ENCODE data around the gene TCEANC. TPM values are rescaled to one million over a fixed set of nuclear protein-coding genes. Genes with fewer than 3 reads are reported as not detected.

Gene TCEANC, protein sequence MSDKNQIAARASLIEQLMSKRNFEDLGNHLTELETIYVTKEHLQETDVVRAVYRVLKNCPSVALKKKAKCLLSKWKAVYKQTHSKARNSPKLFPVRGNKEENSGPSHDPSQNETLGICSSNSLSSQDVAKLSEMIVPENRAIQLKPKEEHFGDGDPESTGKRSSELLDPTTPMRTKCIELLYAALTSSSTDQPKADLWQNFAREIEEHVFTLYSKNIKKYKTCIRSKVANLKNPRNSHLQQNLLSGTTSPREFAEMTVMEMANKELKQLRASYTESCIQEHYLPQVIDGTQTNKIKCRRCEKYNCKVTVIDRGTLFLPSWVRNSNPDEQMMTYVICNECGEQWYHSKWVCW
- total RNA-seq: 2.6 and 2.9 TPM in 2 replicates

DNA sequence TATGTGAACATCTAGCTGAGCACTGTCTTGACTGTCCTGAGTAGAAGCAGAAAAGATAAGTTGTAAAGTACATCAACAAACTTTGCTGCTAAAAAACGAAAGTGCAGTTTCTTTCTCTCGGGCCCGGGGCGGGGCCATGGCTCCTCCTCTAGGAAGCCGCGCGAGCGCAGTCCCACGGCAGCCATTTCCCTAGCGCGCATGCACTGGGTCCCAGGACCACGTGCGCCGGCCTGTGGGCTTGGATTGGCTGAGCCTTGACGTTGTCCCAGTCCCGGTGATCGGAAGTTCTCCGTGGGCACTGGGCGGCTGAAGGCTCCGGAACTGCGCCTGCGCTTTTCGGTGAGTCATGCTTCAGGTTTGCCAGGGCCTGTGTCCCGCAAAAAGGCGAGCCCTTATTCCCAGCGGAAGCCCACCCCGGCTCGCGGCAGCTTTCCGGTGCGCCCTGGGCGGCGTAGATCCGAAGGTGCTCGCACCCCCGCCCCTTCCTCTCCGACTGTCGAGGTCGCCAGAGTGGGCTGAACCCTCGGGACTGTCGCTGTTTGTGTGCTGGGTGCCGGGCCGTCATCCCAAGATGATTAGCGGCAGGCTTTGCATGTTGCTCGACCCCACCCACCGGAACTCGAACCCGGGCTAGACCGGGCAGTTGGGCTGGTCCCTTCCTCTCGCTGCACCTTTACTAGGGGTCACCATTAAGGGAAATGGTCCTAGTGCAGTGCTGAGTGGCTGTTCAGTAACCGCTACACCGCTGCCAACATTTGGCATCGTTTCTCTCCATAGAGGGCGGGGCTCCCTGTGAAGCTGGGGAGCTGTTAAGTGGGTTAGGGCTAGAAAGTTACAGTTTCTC is at the start of gene TCEANC:
TCEANC (plus strand) TSS at position 292 of the 844 bp plus-strand sequence. CDS start 9,368 bp downstream, outside the sequence.

DNA sequence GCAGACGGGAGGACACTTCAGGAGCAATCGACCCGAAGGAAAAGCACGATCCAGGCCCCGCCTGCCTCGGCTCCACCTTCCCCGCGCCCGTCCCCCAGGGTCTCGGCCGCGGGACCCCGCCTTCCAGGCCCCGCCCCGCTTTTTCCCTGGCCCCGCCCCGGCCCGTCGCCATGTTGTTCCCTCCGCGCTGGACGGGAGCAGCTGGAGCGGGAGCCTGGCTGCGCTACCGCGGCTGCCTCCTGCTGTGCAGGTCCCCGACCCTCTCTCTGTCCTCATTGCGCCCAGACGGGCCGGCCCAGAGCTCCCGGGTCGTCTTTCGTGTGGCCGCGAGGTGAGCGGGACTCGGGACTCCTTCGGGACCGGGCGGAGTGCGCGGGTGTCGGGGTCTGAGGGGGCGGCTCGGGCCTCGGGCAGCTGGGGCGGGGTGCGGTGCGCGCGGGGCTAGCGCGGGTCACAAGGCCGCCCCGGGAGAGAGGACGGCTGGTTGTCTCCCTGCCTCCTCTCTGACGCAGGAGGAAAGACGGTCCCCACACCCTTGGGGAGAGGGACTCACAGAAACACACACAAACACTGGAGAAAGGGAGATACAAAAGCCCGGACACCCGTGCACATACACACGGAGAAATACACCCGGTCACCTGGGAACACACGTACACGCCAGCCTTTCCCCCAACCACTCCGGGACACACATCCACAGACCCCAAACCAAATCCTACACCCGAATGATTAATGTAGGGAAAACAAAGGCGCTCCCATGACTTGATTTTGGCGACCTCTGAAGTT is 36.2 kb downstream of the TCEANC start, which contains the start of gene RAB9A:
RAB9A (plus strand) TSS at position 171 of the 783 bp plus-strand sequence. CDS start 19,619 bp downstream, outside the sequence.

Other genes starting within 250 kb of the TCEANC start
- under 0.01 TPM in 1 of 2 replicates, not detected in the other for gene EGFL6, start 83.5 kb upstream of the TCEANC start, total RNA-seq
- 31.1 and 33.4 TPM in 2 replicates for gene RAB9A, start 36.0 kb downstream of the TCEANC start, total RNA-seq
- gene TRAPPC2, start 81.5 kb downstream of the TCEANC start, total RNA-seq: 9.6 and 10.8 TPM in 2 replicates
- 10.3 and 10.8 TPM in 2 replicates for gene OFD1, start 81.6 kb downstream of the TCEANC start, total RNA-seq
- 8.6 and 40.8 TPM in 2 replicates for gene GPM6B, start 164.0 kb downstream of the TCEANC start, total RNA-seq